ENCODE measurements around the gene ZNF804A. TPM values are rescaled to one million over a fixed set of nuclear protein-coding genes. Genes with fewer than 3 reads are reported as not detected.

Gene ZNF804A
- total RNA-seq, 3 donors from 2014 or later = under 0.01 to 0.29 (median 0.16) TPM

DNA sequence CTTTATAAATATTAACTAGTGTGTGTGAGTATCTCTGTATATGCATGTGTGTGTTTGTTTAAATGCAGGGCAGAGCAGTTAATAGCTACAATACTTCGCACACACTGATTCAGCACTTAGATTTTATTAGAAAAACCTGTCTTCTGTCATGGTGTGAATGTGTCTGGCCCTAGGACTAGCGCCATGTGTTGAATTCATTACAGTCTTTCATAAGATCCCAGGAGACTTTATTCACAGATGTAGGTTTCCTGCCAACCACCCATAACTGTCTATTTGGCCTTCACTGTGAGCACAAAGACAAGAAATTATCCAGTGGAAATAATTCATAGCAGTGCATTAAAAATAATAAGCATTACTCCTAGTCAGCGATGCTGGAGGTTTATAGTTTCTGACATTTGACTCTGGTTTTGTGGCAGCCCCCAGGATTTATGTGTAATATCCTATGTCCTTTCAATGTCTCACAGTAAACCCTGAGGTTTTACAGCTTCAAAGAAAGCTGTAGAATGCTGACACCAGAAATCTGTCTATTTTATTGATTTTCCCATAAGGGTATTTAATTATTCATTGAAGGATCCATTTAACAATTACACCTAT lies 93.9 kb downstream of the ZNF804A start:
- intact Hi-C loops (cut with DNase I; ENCODE audit: low total_unique reads) = no loop called here
- H3K4me3 ChIP-seq = no peak overlapping the region

DNA sequence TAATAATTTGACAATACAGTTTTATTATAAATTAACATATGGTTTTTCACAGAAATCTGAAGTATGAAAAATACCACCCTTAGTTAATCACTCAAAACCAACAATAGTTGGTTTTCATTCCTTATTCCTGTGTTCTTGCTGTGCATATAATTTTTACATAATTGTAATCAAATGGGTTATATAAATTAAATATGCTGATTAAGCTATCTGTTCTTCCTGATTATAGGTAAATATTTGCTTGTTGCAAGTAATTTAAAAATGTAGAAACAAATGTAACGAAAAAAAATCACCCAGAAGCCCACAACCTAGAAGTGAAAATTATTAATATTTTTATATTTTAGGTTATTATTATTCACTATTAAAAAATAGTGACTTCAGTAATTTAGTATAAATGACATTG lies 98.3 kb downstream of the ZNF804A start:
- intact Hi-C loops (cut with DNase I; ENCODE audit: low total_unique reads) = no loop called here
- no peak for DNase-seq (ENCODE audit: low spot score in 2 of 2)
- Histone ChIP-seq H3K4me1 (no peaks in the 10 kb centered on the region), H3K27ac (no peak overlapping the region), H3K36me3 (no peaks in the 10 kb centered on the region), H3K9me3 (no peaks in the 10 kb centered on the region), H3K27me3 (no peaks in the 10 kb centered on the region), H3K4me3 (no peak overlapping the region)
- no peak for TF ChIP-seq POLR2A (IDR thresholded peaks at IDR 0.05)
- TF ChIP-seq CTCF (IDR thresholded peaks at IDR 0.05) = no peak
- TF ChIP-seq POLR2AphosphoS5 (IDR thresholded peaks at IDR 0.05) = no peak

More for the DNA sequence above, 93.9 kb downstream of the ZNF804A start:
- H3K36me3 ChIP-seq = no peaks in the 10 kb centered on the region
- no peaks in the 10 kb centered on the region for H3K9me3 ChIP-seq
- no peaks in the 10 kb centered on the region for H3K27me3 ChIP-seq
- H3K27ac ChIP-seq = no peak overlapping the region
- TF ChIP-seq POLR2A (IDR thresholded peaks at IDR 0.05) (no peak), POLR2AphosphoS5 (IDR thresholded peaks at IDR 0.05) (no peak), CTCF (IDR thresholded peaks at IDR 0.05) (no peak)
- no peaks in the 10 kb centered on the region for H3K4me1 ChIP-seq
- DNase-seq (ENCODE audit: low spot score in 2 of 2) = no peak

GRCh38 chr2:184698476-184698875 lies 100.1 kb downstream of the ZNF804A start:
- TF ChIP-seq POLR2AphosphoS5 (IDR thresholded peaks at IDR 0.05) (no peak), POLR2A (IDR thresholded peaks at IDR 0.05) (no peak), CTCF (IDR thresholded peaks at IDR 0.05) (no peak)
- intact Hi-C loops (cut with DNase I; ENCODE audit: low total_unique reads) = no loop called here
- Histone ChIP-seq H3K4me3 (no peak overlapping the region), H3K27me3 (no peaks in the 10 kb centered on the region), H3K4me1 (no peaks in the 10 kb centered on the region), H3K27ac (no peak overlapping the region), H3K36me3 (no peaks in the 10 kb centered on the region), H3K9me3 (no peaks in the 10 kb centered on the region)
- DNase-seq (ENCODE audit: low spot score in 2 of 2) = no peak

DNA sequence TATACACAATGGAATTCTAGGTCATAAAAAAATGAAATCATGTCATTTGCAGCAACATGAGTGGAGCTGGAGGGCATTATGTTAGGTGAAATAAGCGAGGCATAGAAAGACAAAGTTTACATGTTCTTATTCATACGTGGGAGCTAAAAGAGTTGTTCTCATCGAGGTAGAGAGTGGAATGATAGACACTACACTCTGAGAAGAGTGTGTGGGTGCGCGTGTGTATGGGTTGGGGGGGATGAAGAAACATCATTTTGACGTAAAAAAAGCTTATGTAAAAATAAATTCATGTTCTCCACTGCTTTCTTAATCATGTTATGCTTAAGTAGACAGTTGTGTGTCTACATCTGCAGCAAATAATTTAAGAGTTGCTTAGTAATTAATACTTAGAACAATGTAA lies 123.6 kb downstream of the ZNF804A start:
- H3K4me3 ChIP-seq = no peak overlapping the region
- intact Hi-C loops (cut with DNase I; ENCODE audit: low total_unique reads) = no loop called here
- TF ChIP-seq CTCF (IDR thresholded peaks at IDR 0.05) (no peak), POLR2A (IDR thresholded peaks at IDR 0.05) (no peak)
- no peaks in the 10 kb centered on the region for H3K4me1 ChIP-seq
- no peaks in the 10 kb centered on the region for H3K27me3 ChIP-seq
- H3K27ac ChIP-seq = no peak overlapping the region
- H3K36me3 ChIP-seq = no peaks in the 10 kb centered on the region
- no peak for DNase-seq (ENCODE audit: low spot score in 2 of 2)
- peaks cover 0 to 9% of the 10 kb centered on the region in 2 donors for H3K9me3 ChIP-seq

- H3K4me1 ChIP-seq = no peaks in the 10 kb centered on the region
- intact Hi-C loops (cut with DNase I; ENCODE audit: low total_unique reads) = no loop called here
- no peak overlapping the region for H3K27ac ChIP-seq
- H3K4me3 ChIP-seq = no peak overlapping the region
- no peaks in the 10 kb centered on the region for H3K9me3 ChIP-seq
- no peaks in the 10 kb centered on the region for H3K36me3 ChIP-seq
- TF ChIP-seq POLR2A (IDR thresholded peaks at IDR 0.05) (no peak), CTCF (IDR thresholded peaks at IDR 0.05) (no peak)
- DNase-seq (ENCODE audit: low spot score in 2 of 2) = no peak
- H3K27me3 ChIP-seq = no peaks in the 10 kb centered on the region
These were observed 129.5 kb downstream of the ZNF804A start for GRCh38 chr2:184727813-184728212.
